HEK293 (cell line): ENCODE data around the gene IGDCC3.

Experiments used
- AEBP2 ChIP-seq: fragments of 450-650 bp; formaldehyde crosslinking; IDR thresholded peaks from 2 replicates; pipeline ENCODE4 v1.5.1; 2016; ENCODE audit warnings: missing biosample characterization, missing genetic modification characterization, borderline replicate concordance
- HIC1 ChIP-seq: fragments of 450-650 bp; formaldehyde crosslinking; IDR thresholded peaks from 2 replicates; pipeline ENCODE4 v1.5.1; 2016; ENCODE audit warnings: missing biosample characterization, missing genetic modification characterization
- KLF1 ChIP-seq: fragments of 450-650 bp; formaldehyde crosslinking; IDR thresholded peaks from 2 replicates; pipeline ENCODE4 v1.5.1; 2016; ENCODE audit warnings: missing biosample characterization, missing genetic modification characterization
- KLF8 ChIP-seq: fragments of 450-650 bp; formaldehyde crosslinking; IDR thresholded peaks from 2 replicates; pipeline ENCODE4 v1.5.1; 2016; ENCODE audit warnings: missing biosample characterization, missing genetic modification characterization
- OVOL3 ChIP-seq: fragments of 450-650 bp; formaldehyde crosslinking; IDR thresholded peaks from 2 replicates; pipeline ENCODE4 v1.5.1; 2016; ENCODE audit warnings: missing biosample characterization, missing genetic modification characterization
- WT1 ChIP-seq: fragments of 450-650 bp; formaldehyde crosslinking; IDR thresholded peaks from 2 replicates; pipeline ENCODE4 v1.5.1; 2016; ENCODE audit warnings: missing biosample characterization, missing genetic modification characterization
- ZBTB20 ChIP-seq: fragments of 450-650 bp; formaldehyde crosslinking; IDR thresholded peaks from 2 replicates; pipeline ENCODE4 v1.5.1; 2016; ENCODE audit warnings: missing biosample characterization, missing genetic modification characterization
- ZBTB21 ChIP-seq: fragments of 450-650 bp; formaldehyde crosslinking; IDR thresholded peaks from 2 replicates; pipeline ENCODE4 v1.5.1; 2017; ENCODE audit warnings: missing biosample characterization, missing genetic modification characterization
- ZBTB48 ChIP-seq: fragments of 450-650 bp; formaldehyde crosslinking; IDR thresholded peaks from 2 replicates; pipeline ENCODE4 v1.5.1; 2016; ENCODE audit warnings: missing biosample characterization, missing genetic modification characterization
- ZNF112 ChIP-seq: fragments of 450-650 bp; formaldehyde crosslinking; IDR thresholded peaks from 2 replicates; pipeline ENCODE4 v1.5.0; 2017; ENCODE audit warnings: missing biosample characterization, missing genetic modification characterization
- ZNF174 ChIP-seq: fragments of 450-650 bp; formaldehyde crosslinking; IDR thresholded peaks from 2 replicates; pipeline ENCODE4 v1.5.0; 2017; ENCODE audit warnings: missing biosample characterization, mild to moderate bottlenecking, missing genetic modification characterization
- ZNF2 ChIP-seq: fragments of 450-650 bp; formaldehyde crosslinking; IDR thresholded peaks from 2 replicates; pipeline ENCODE4 v1.5.1; 2016; ENCODE audit warnings: missing biosample characterization, missing genetic modification characterization
- ZNF266 ChIP-seq: fragments of 450-650 bp; formaldehyde crosslinking; IDR thresholded peaks from 2 replicates; pipeline ENCODE4 v1.5.1; 2016; ENCODE audit warnings: missing biosample characterization, missing genetic modification characterization, low read depth
- ZNF311 ChIP-seq: fragments of 450-650 bp; formaldehyde crosslinking; IDR thresholded peaks from 2 replicates; pipeline ENCODE4 v1.5.1; 2017; ENCODE audit warnings: missing biosample characterization, missing genetic modification characterization, borderline replicate concordance
- ZNF529 ChIP-seq: fragments of 450-650 bp; formaldehyde crosslinking; IDR thresholded peaks from 2 replicates; pipeline ENCODE4 v1.5.1; 2017; ENCODE audit warnings: missing genetic modification characterization, missing biosample characterization; ENCODE audit not compliant: insufficient replicate concordance
- ZNF549 ChIP-seq: fragments of 450-650 bp; IDR thresholded peaks from 2 replicates; pipeline ENCODE4 v1.5.1; 2018; ENCODE audit warnings: missing biosample characterization, missing genetic modification characterization, mild to moderate bottlenecking, inconsistent platforms, moderate library complexity
- ZNF645 ChIP-seq: fragments of 450-650 bp; formaldehyde crosslinking; IDR thresholded peaks from 2 replicates; pipeline ENCODE4; 2016; ENCODE audit warnings: missing biosample characterization, missing genetic modification characterization
- ZNF670 ChIP-seq: fragments of 450-650 bp; formaldehyde crosslinking; IDR thresholded peaks from 2 replicates; pipeline ENCODE4 v1.5.1; 2016; ENCODE audit warnings: missing biosample characterization, missing genetic modification characterization, low read depth
- ZNF792 ChIP-seq: fragments of 450-650 bp; formaldehyde crosslinking; IDR thresholded peaks from 2 replicates; pipeline ENCODE4 v1.5.1; 2016; ENCODE audit warnings: missing biosample characterization, missing genetic modification characterization
- TF ChIP-seq, protein P1 (sequence below): fragments of 450-650 bp; formaldehyde crosslinking; IDR thresholded peaks from 2 replicates; pipeline ENCODE4 v1.5.1; 2017; ENCODE audit warnings: missing biosample characterization, missing genetic modification characterization
- TF ChIP-seq, protein P2 (sequence below): fragments of 450-650 bp; formaldehyde crosslinking; IDR thresholded peaks from 2 replicates; pipeline ENCODE4 v1.5.1; 2016; ENCODE audit warnings: missing biosample characterization, missing genetic modification characterization, borderline replicate concordance
- TF ChIP-seq, protein P3 (sequence below): fragments of 450-650 bp; formaldehyde crosslinking; IDR thresholded peaks from 2 replicates; pipeline ENCODE4 v1.5.1; 2016; ENCODE audit warnings: missing biosample characterization, missing genetic modification characterization
- TF ChIP-seq, protein P4 (sequence below): fragments of 450-650 bp; formaldehyde crosslinking; IDR thresholded peaks from 2 replicates; pipeline ENCODE4 v1.5.1; 2016; ENCODE audit warnings: missing biosample characterization, missing genetic modification characterization

The IGDCC3 gene

DNA sequence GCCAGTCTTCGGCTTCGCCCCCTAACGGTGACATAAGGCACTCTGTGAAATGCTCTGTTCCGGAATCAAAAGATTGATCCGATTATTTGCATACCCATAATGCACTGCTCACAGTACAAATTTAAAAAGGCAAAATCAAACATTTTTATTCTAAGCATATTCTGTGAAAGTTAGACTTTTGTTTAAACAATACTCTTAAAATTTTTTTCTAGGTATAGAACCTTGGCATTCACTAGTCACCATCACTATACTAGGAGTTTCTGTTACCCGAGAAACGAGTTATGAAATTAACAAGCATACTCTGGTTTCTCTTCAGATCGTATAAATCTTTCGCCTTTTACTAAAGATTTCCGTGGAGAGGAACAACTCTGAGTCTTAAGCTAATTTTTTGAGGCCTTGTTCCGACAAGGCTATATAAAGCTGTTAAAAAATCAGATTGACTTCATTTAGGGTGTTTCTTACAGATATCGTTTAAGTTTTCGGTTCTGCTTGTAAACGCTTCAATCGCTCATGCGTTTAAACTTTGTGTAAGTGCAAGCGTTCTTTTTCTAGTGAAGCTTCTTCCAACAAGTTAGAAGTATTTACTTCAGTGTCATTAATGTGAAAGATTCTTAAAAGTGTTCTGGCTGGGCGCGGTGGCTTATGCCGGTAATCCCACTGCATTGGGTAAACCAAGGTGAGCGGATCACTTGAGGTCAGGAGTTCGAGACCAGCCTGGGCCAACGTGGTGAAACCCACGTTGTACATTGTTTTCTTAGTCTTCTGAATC lies 73.2 kb downstream of the IGDCC3 start, which contains the start of gene RNU5B-1 (continued):
- TF ChIP-seq, protein P1, sequence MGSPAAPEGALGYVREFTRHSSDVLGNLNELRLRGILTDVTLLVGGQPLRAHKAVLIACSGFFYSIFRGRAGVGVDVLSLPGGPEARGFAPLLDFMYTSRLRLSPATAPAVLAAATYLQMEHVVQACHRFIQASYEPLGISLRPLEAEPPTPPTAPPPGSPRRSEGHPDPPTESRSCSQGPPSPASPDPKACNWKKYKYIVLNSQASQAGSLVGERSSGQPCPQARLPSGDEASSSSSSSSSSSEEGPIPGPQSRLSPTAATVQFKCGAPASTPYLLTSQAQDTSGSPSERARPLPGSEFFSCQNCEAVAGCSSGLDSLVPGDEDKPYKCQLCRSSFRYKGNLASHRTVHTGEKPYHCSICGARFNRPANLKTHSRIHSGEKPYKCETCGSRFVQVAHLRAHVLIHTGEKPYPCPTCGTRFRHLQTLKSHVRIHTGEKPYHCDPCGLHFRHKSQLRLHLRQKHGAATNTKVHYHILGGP (tag by site-specific recombination): peak; percentile 57
- TF ChIP-seq KLF8 (tag by site-specific recombination) (peak; percentile 81), HIC1 (tag by site-specific recombination) (peak; percentile 75), ZNF112 (tag by site-specific recombination) (no peak), KLF1 (tag by site-specific recombination) (peak; percentile 43; the same call in 1 of the 2 replicates), WT1 (tag by site-specific recombination) (no peak), ZBTB20 (tag by site-specific recombination) (no peak), ZNF645 (tag by site-specific recombination) (no peak), ZNF266 (tag by site-specific recombination) (no peak), ZBTB21 (no peak), ZNF792 (tag by site-specific recombination) (peak; percentile 76; the same call in 1 of the 2 replicates), ZNF311 (tag by site-specific recombination) (no peak), ZNF549 (tag by site-specific recombination) (no peak), ZNF2 (peak; percentile 83), AEBP2 (tag by site-specific recombination) (peak; percentile 67; the same call in 1 of the 2 replicates), ZNF174 (tag by site-specific recombination) (no peak), ZNF670 (tag by site-specific recombination) (no peak), OVOL3 (no peak; the same call in 1 of the 2 replicates), ZBTB48 (tag by site-specific recombination) (peak; percentile 6; the same call in 1 of the 2 replicates), ZNF529 (tag by site-specific recombination) (no peak)
- TF ChIP-seq, protein P2, sequence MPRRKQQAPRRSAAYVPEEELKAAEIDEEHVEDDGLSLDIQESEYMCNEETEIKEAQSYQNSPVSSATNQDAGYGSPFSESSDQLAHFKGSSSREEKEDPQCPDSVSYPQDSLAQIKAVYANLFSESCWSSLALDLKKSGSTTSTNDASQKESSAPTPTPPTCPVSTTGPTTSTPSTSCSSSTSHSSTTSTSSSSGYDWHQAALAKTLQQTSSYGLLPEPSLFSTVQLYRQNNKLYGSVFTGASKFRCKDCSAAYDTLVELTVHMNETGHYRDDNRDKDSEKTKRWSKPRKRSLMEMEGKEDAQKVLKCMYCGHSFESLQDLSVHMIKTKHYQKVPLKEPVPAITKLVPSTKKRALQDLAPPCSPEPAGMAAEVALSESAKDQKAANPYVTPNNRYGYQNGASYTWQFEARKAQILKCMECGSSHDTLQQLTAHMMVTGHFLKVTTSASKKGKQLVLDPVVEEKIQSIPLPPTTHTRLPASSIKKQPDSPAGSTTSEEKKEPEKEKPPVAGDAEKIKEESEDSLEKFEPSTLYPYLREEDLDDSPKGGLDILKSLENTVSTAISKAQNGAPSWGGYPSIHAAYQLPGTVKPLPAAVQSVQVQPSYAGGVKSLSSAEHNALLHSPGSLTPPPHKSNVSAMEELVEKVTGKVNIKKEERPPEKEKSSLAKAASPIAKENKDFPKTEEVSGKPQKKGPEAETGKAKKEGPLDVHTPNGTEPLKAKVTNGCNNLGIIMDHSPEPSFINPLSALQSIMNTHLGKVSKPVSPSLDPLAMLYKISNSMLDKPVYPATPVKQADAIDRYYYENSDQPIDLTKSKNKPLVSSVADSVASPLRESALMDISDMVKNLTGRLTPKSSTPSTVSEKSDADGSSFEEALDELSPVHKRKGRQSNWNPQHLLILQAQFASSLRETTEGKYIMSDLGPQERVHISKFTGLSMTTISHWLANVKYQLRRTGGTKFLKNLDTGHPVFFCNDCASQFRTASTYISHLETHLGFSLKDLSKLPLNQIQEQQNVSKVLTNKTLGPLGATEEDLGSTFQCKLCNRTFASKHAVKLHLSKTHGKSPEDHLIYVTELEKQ: no peak
- TF ChIP-seq, protein P3, sequence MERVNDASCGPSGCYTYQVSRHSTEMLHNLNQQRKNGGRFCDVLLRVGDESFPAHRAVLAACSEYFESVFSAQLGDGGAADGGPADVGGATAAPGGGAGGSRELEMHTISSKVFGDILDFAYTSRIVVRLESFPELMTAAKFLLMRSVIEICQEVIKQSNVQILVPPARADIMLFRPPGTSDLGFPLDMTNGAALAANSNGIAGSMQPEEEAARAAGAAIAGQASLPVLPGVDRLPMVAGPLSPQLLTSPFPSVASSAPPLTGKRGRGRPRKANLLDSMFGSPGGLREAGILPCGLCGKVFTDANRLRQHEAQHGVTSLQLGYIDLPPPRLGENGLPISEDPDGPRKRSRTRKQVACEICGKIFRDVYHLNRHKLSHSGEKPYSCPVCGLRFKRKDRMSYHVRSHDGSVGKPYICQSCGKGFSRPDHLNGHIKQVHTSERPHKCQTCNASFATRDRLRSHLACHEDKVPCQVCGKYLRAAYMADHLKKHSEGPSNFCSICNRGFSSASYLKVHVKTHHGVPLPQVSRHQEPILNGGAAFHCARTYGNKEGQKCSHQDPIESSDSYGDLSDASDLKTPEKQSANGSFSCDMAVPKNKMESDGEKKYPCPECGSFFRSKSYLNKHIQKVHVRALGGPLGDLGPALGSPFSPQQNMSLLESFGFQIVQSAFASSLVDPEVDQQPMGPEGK (tag by site-specific recombination): peak; percentile 37; the same call in 1 of the 2 replicates
- TF ChIP-seq, protein P4, sequence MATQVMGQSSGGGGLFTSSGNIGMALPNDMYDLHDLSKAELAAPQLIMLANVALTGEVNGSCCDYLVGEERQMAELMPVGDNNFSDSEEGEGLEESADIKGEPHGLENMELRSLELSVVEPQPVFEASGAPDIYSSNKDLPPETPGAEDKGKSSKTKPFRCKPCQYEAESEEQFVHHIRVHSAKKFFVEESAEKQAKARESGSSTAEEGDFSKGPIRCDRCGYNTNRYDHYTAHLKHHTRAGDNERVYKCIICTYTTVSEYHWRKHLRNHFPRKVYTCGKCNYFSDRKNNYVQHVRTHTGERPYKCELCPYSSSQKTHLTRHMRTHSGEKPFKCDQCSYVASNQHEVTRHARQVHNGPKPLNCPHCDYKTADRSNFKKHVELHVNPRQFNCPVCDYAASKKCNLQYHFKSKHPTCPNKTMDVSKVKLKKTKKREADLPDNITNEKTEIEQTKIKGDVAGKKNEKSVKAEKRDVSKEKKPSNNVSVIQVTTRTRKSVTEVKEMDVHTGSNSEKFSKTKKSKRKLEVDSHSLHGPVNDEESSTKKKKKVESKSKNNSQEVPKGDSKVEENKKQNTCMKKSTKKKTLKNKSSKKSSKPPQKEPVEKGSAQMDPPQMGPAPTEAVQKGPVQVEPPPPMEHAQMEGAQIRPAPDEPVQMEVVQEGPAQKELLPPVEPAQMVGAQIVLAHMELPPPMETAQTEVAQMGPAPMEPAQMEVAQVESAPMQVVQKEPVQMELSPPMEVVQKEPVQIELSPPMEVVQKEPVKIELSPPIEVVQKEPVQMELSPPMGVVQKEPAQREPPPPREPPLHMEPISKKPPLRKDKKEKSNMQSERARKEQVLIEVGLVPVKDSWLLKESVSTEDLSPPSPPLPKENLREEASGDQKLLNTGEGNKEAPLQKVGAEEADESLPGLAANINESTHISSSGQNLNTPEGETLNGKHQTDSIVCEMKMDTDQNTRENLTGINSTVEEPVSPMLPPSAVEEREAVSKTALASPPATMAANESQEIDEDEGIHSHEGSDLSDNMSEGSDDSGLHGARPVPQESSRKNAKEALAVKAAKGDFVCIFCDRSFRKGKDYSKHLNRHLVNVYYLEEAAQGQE: 0 out of 2 replicates have a peak, but pooled peaks have one; percentile 35
